Measurements from ENCODE around the gene KIF11.

- no peak for TF ChIP-seq CTCF (IDR thresholded peaks at IDR 0.05; ENCODE audit: low read length)
- no peak for TF ChIP-seq EZH2 (optimal IDR thresholded peaks at IDR 0.05; ENCODE audit: low read depth, low read length)
Observed at GRCh38 chr10:92667078-92667477, 74.1 kb downstream of the KIF11 start.
